ENCODE results near the gene PSMB3.
A peak's percentile ranks its signal among the peaks of the same experiment; 100 is the strongest.
"Not testable (repeated sequence)": the region's sequence is repeated elsewhere in the genome, so short reads cannot be mapped to it uniquely, and the experiment has no call there.

Gene PSMB3

GRCh38 chr17:38716368-38717005, 36.1 kb upstream of the PSMB3 start:
- DNase-seq: no peak

GRCh38 chr17:38717139-38717745, 35.3 kb upstream of the PSMB3 start:
- no peak for DNase-seq

GRCh38 chr17:38719289-38719942, 33.1 kb upstream of the PSMB3 start:
- DNase-seq: no peak

- DNase-seq: no peak
Observed at GRCh38 chr17:38719943-38720641, 32.4 kb upstream of the PSMB3 start.

- no peak for DNase-seq
Observed at GRCh38 chr17:38720941-38721340, 31.6 kb upstream of the PSMB3 start.

- DNase-seq: no peak
Observed at GRCh38 chr17:38721802-38722201, 30.7 kb upstream of the PSMB3 start.

GRCh38 chr17:38724337-38724988, 28.1 kb upstream of the PSMB3 start:
- DNase-seq: no peak

GRCh38 chr17:38725066-38725465, 27.5 kb upstream of the PSMB3 start:
- no peak for DNase-seq

GRCh38 chr17:38726145-38726544, 26.4 kb upstream of the PSMB3 start:
- DNase-seq: not testable (repeated sequence)

- peak; percentile 78 for DNase-seq
Observed at GRCh38 chr17:38727736-38728135, 24.8 kb upstream of the PSMB3 start.

- peak; percentile 39 for DNase-seq
Observed at GRCh38 chr17:38728290-38728831, 24.2 kb upstream of the PSMB3 start.

- DNase-seq: no peak
Observed at GRCh38 chr17:38729368-38729885, 23.1 kb upstream of the PSMB3 start.

GRCh38 chr17:38729886-38730525, 22.5 kb upstream of the PSMB3 start, which contains the start of gene CISD3:
TSS of gene CISD3 (plus strand) at chr17:38730341. CDS start at chr17:38730359, 18 bp downstream.
- DNase-seq: peak; percentile 84

- peak; percentile 24 for DNase-seq
Observed at GRCh38 chr17:38730526-38731379, 21.8 kb upstream of the PSMB3 start.

GRCh38 chr17:38731526-38732294, 20.8 kb upstream of the PSMB3 start:
- no peak for DNase-seq

GRCh38 chr17:38732376-38733281, 19.9 kb upstream of the PSMB3 start:
- DNase-seq: no peak

- DNase-seq: no peak
Observed at GRCh38 chr17:38733282-38733981, 19.1 kb upstream of the PSMB3 start.

Measured in activated naive CD4-positive, alpha-beta T cell treated with anti-CD3 and anti-CD28 coated beads, Interleukin-2, amount 50 U/mL, for 16 hours (primary cell).